ENCODE results near the gene WRNIP1.

- TF ChIP-seq ELF1 (IDR thresholded peaks at IDR 0.05; ENCODE audit: borderline replicate concordance, low read depth): no peak
- TF ChIP-seq, protein P1, sequence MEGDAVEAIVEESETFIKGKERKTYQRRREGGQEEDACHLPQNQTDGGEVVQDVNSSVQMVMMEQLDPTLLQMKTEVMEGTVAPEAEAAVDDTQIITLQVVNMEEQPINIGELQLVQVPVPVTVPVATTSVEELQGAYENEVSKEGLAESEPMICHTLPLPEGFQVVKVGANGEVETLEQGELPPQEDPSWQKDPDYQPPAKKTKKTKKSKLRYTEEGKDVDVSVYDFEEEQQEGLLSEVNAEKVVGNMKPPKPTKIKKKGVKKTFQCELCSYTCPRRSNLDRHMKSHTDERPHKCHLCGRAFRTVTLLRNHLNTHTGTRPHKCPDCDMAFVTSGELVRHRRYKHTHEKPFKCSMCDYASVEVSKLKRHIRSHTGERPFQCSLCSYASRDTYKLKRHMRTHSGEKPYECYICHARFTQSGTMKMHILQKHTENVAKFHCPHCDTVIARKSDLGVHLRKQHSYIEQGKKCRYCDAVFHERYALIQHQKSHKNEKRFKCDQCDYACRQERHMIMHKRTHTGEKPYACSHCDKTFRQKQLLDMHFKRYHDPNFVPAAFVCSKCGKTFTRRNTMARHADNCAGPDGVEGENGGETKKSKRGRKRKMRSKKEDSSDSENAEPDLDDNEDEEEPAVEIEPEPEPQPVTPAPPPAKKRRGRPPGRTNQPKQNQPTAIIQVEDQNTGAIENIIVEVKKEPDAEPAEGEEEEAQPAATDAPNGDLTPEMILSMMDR (IDR thresholded peaks at IDR 0.05 in 2 of 3, conservative IDR thresholded peaks at IDR 0.05 in 1 of 3; ENCODE audit: borderline replicate concordance in 1 of 3, insufficient read depth in 1 of 3, low read depth in 2 of 3, low read length in 2 of 3): no peak
Observed at GRCh38 chr6:2763345-2763841, 1.8 kb upstream of the WRNIP1 start.

All from HCT116 (cell line).